OCI-LY1 (cell line): ENCODE measurements around the gene MYBPHL.

ENCODE experiments used
- H2AFZ ChIP-seq: fragments of 200-600 bp; sonication (generic), shearing (Covaris generic); 2 replicates; pipeline ENCODE4 v1.6.0; 2014; ENCODE audit warnings: antibody characterized with exemption, mild to moderate bottlenecking, low read length
- H3F3A ChIP-seq: fragments of 200-600 bp; sonication (generic), shearing (Covaris generic); 2 replicates; pipeline ENCODE4 v1.6.0; 2014; ENCODE audit warnings: mild to moderate bottlenecking, antibody characterized with exemption, low read length, moderate library complexity; ENCODE audit not compliant: insufficient read depth
- H3K27ac ChIP-seq: fragments of 200-600 bp; sonication (generic); 2 replicates; pipeline ENCODE4 v1.5.1; 2014; ENCODE audit warnings: low read length, mixed run types, mild to moderate bottlenecking, low read depth; ENCODE audit not compliant: poor library complexity, severe bottlenecking
- H3K27me3 ChIP-seq: fragments of 200-600 bp; sonication (generic); 2 replicates; pipeline ENCODE4 v1.6.0; 2014; ENCODE audit warnings: antibody characterized with exemption, mild to moderate bottlenecking, low read length, moderate library complexity; ENCODE audit not compliant: insufficient read depth
- H3K36me3 ChIP-seq: fragments of 200-600 bp; sonication (generic); 2 replicates; pipeline ENCODE4 v1.6.1; 2014; ENCODE audit warnings: mild to moderate bottlenecking, antibody characterized with exemption, low read length, moderate library complexity, mixed read lengths; ENCODE audit not compliant: insufficient read depth
- H3K4me1 ChIP-seq: fragments of 200-600 bp; sonication (generic); 2 replicates; pipeline ENCODE4 v1.5.1; 2014; ENCODE audit warnings: mild to moderate bottlenecking, low read length, moderate library complexity; ENCODE audit not compliant: insufficient read depth, severe bottlenecking
- H3K4me2 ChIP-seq: fragments of 200-600 bp; sonication (generic), shearing (Covaris generic); 2 replicates; pipeline ENCODE4 v1.6.1; 2014; ENCODE audit warnings: low read length
- H3K4me3 ChIP-seq: fragments of 200-600 bp; sonication (generic); 2 replicates; pipeline ENCODE4 v1.5.1; 2014; ENCODE audit warnings: low read length, low read depth, mild to moderate bottlenecking, mixed read lengths; ENCODE audit not compliant: poor library complexity, severe bottlenecking
- H3K79me2 ChIP-seq: fragments of 200-600 bp; shearing (Covaris generic); 2 replicates; pipeline ENCODE4 v1.6.1; 2016; ENCODE audit warnings: mixed run types, low read length, mixed read lengths; ENCODE audit not compliant: insufficient read depth
- H3K9ac ChIP-seq: fragments of 200-600 bp; sonication (generic), shearing (Covaris generic); 2 replicates; pipeline ENCODE4 v1.6.1; 2014; ENCODE audit warnings: mild to moderate bottlenecking, low read length, mixed read lengths
- H3K9me2 ChIP-seq: fragments of 200-600 bp; sonication (generic), shearing (Covaris generic); 2 replicates; pipeline ENCODE4 v1.6.1; 2014; ENCODE audit warnings: low read depth, mild to moderate bottlenecking, low read length, mixed read lengths
- H3K9me3 ChIP-seq: fragments of 200-600 bp; shearing (Covaris generic); 2 replicates; pipeline ENCODE4 v1.6.1; 2014; ENCODE audit warnings: low read length, mixed read lengths
- H4K20me1 ChIP-seq: fragments of 200-600 bp; sonication (generic), shearing (Covaris generic); 2 replicates; pipeline ENCODE4 v1.6.0; 2016; ENCODE audit warnings: mild to moderate bottlenecking, low read length; ENCODE audit not compliant: insufficient read depth
- EZH2 ChIP-seq: fragments of 200-600 bp; sonication (generic), shearing (Covaris generic); IDR thresholded peaks from 2 replicates; pipeline ENCODE4 v1.8.0; 2017; ENCODE audit warnings: borderline replicate concordance, mixed run types, mild to moderate bottlenecking, antibody characterized with exemption, low read length, moderate library complexity, mixed read lengths
- TF ChIP-seq, protein P1 (sequence below): fragments of 200-600 bp; sonication (generic), shearing (Covaris generic); IDR thresholded peaks from 2 replicates; pipeline ENCODE4 v1.5.1; 2017; ENCODE audit warnings: mild to moderate bottlenecking, antibody characterized with exemption, low read length, moderate library complexity, mixed read lengths

Gene MYBPHL

DNA sequence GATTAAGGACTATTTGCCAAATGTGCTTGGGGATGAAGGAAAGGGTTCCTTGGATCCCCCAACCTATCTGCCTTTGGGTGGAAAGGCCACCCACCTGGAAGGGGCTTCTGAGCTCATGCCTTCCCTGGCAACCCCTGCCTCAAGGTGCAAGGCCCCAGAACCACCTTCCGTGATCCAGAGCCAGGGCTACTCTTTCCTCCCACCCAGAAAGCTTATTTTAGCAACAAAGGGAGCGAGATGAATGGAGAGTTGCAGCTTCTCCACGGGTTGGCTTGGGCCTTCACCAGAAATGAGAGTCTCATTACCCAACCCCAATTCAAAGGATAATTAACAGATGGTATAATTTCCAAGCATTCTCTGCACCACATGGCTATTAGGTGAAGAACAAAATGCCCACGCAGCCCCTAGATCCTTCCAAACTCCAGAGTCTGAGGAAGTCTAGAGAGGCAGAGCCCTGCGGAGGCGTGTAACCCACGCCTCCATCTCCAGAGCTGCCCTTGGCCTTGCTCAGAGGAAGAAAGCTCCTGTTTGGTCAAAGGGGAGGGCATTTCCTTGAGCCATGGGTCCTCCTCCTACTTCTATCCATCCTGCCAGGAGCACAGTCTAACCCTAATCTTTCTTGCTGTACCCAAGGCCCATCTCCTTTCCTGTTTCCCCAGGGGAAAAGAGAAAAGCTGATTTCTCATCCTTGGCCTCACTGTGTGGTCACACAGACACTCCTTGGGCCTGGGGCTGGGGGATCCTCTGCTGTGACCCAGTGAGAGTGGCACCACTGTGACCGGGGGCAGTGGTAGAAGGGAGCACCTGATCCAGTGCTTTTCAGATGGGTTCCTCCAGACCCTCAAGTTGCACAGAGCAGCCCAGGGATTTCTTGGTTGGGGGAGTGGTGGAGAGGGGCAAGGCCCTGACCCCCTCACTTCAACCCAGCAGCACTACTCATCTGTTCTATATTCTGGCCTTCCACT is 59.1 kb downstream of the MYBPHL start:
- Histone ChIP-seq H3K4me2 (no peak overlapping the region), H3K9ac (no peak overlapping the region), H3K36me3 (no peaks in the 10 kb centered on the region), H4K20me1 (no peaks in the 10 kb centered on the region), H2AFZ (no peak overlapping the region), H3K4me3 (no peak overlapping the region), H3K4me1 (peaks cover 10% of the 10 kb centered on the region), H3K9me3 (no peaks in the 10 kb centered on the region), H3K27me3 (no peaks in the 10 kb centered on the region), H3K9me2 (no peaks in the 10 kb centered on the region), H3F3A (no peaks in the 10 kb centered on the region), H3K27ac (no peak overlapping the region), H3K79me2 (no peaks in the 10 kb centered on the region)
- TF ChIP-seq EZH2 = no peak
- TF ChIP-seq, protein P1, sequence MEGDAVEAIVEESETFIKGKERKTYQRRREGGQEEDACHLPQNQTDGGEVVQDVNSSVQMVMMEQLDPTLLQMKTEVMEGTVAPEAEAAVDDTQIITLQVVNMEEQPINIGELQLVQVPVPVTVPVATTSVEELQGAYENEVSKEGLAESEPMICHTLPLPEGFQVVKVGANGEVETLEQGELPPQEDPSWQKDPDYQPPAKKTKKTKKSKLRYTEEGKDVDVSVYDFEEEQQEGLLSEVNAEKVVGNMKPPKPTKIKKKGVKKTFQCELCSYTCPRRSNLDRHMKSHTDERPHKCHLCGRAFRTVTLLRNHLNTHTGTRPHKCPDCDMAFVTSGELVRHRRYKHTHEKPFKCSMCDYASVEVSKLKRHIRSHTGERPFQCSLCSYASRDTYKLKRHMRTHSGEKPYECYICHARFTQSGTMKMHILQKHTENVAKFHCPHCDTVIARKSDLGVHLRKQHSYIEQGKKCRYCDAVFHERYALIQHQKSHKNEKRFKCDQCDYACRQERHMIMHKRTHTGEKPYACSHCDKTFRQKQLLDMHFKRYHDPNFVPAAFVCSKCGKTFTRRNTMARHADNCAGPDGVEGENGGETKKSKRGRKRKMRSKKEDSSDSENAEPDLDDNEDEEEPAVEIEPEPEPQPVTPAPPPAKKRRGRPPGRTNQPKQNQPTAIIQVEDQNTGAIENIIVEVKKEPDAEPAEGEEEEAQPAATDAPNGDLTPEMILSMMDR = no peak

DNA sequence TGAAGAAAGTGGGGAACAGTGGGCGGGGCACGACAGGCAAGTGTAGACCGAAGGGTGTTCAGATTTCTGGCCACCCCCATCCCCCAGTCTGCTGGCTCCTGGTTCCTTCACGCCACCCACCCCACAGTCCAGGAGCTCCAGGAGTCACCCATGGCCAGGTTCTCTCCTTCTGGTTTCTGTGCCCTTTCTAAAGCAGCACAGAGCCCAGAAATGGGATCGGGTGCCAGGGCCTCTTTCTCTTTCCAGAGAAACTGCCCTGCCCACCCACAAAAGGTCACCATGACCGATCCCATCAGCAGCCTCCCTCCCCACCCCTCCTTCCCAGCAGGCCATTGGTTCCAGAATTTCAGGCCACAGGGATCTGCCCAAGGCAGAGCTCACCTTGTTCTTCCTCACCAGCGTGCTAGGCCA is 60.7 kb downstream of the MYBPHL start:
- H3K9me2 ChIP-seq = no peaks in the 10 kb centered on the region
- H3K27ac ChIP-seq = no peak overlapping the region
- no peaks in the 10 kb centered on the region for H3K27me3 ChIP-seq
- no peaks in the 10 kb centered on the region for H3K9me3 ChIP-seq
- no peak for TF ChIP-seq EZH2
- TF ChIP-seq, protein P1 = no peak
- peaks cover 10% of the 10 kb centered on the region for H3K4me1 ChIP-seq
- H3K36me3 ChIP-seq = no peaks in the 10 kb centered on the region
- H4K20me1 ChIP-seq = no peaks in the 10 kb centered on the region
- H2AFZ ChIP-seq = no peak overlapping the region
- no peak overlapping the region for H3K4me2 ChIP-seq
- H3K9ac ChIP-seq = no peak overlapping the region
- no peaks in the 10 kb centered on the region for H3F3A ChIP-seq
- no peak overlapping the region for H3K4me3 ChIP-seq
- H3K79me2 ChIP-seq = no peaks in the 10 kb centered on the region

DNA sequence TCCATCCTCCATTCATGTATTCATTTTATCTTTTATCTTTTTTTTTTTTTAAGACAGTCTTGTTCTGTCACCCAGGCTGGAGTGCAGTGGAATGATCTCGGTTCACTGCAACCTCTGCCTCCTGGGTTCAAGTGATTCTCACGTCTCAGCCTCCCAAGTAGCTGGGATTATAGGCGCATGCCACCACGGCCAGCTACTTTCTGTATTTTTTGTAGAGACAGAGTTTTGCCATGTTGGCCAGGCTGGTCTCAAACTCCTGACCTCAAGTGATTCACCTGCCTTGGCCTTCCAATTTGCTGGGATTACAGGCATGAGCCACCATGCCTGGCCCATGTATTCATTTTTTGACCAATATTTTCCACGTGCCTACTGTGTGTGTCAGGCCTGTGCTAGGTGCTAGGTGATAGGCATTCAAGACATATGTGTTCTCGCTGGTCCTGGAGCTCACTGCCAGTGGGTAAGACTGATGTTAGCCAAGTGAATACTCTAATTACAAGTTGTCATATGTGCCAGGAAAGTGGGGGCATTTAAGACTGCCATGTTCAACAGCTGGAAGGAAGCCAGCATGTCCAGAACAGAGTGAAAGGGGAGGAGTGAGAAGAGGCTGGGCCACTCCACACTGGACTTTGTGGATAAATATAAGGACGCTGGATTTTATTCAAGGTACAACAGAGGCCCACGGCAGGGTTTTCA is 62.8 kb downstream of the MYBPHL start:
- no peak for TF ChIP-seq EZH2
- TF ChIP-seq, protein P1 = no peak
- Histone ChIP-seq H3K79me2 (no peaks in the 10 kb centered on the region), H3K9ac (no peak overlapping the region), H3K4me3 (no peak overlapping the region), H3K27ac (no peak overlapping the region), H3K9me2 (no peaks in the 10 kb centered on the region), H3K4me2 (no peak overlapping the region), H3K36me3 (peaks cover 8% of the 10 kb centered on the region), H4K20me1 (no peaks in the 10 kb centered on the region), H3F3A (no peaks in the 10 kb centered on the region), H2AFZ (no peak overlapping the region), H3K4me1 (peaks cover 3% of the 10 kb centered on the region), H3K9me3 (no peaks in the 10 kb centered on the region), H3K27me3 (no peaks in the 10 kb centered on the region)
